Measurements from ENCODE around the gene TBL1X. TPM values are rescaled to one million over a fixed set of nuclear protein-coding genes. Genes with fewer than 3 reads are reported as not detected.

The TBL1X gene
- total RNA-seq, 5 donors from 2014 or later (not counting 1 experiment from before 2014, with no cell fraction given): 21.0 to 50.8 (median 40.5) TPM

DNA sequence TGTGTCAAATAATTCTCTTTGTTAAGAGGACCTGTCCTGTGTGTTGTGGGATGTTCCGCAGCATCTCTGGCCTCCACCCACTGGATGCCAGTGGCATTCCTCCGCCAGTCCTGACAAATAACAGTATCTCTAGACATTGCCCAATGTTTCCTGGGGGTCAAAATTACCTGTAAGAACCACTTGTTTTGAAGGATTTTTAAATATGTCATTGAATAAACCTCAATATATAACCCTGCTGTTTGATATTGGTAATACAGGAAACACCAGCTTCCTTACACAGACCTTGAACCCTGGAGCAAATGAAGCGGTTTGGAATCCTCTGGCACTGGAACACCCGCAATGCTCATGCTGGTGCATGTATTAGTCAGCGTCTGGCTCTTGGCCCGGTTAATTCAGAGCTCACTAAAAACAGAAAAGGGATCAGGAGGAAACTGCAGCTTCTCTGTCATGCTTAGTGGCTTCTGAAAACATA is 101.3 kb downstream of the TBL1X start:
- no peaks in the 10 kb centered on the region for H3K9me3 Mint-ChIP-seq
- H3K36me3 ChIP-seq (ENCODE audit: control insufficient read depth in 2 of 2, extremely low read depth in 1 of 2, insufficient read depth in 1 of 2, low read length in 1 of 2): no peaks in the 10 kb centered on the region
- peak overlapping the region in 2 of 3 donors; percentile 40 to 61 for H3K4me3 Mint-ChIP-seq
- ChIA-PET CTCF (interaction anchor here in 1 of 2 donors (0.7 kb wide), 1 partner anchor 10 kb away, joined by 4 read pairs; no protein-coding TSS in a partner anchor), POLR2A (no interaction called here)
- H3K27ac Mint-ChIP-seq: peak overlapping the region; percentile 44 to 67
- peak in 2 of 35 experiments; percentile 11 to 16 for DNase-seq
- peak in 3 of 4 experiments; percentile 38 to 57 (median 53) for ATAC-seq (replicated peaks in 1 of 4)
- no peak overlapping the region for H3K27ac ChIP-seq (ENCODE audit: low read length)
- H3K4me1 ChIP-seq (ENCODE audit: control insufficient read depth in 1 of 2, extremely low read depth in 1 of 2, insufficient read depth in 2 of 2, low read length in 2 of 2): peaks cover 7 to 36% of the 10 kb centered on the region in 2 experiments
- H3K4me1 Mint-ChIP-seq: peaks cover 10 to 17% (median 15%) of the 10 kb centered on the region in 3 donors
- no peaks in the 10 kb centered on the region for H3K27me3 Mint-ChIP-seq
- no peaks in the 10 kb centered on the region for H3K27me3 ChIP-seq (replicated peaks in 1 of 2; ENCODE audit: control insufficient read depth in 2 of 2, extremely low read depth in 1 of 2, insufficient read depth in 2 of 2, low read length in 1 of 2)
- no CpG with 5 or more reads among the region's 6 CpGs for WGBS (ENCODE audit: insufficient coverage)
- no peak overlapping the region for H3K4me3 ChIP-seq (ENCODE audit: control insufficient read depth in 1 of 2, extremely low read depth in 1 of 2, low read length in 1 of 2)
- H3K36me3 Mint-ChIP-seq: peaks cover 15% of the 10 kb centered on the region
- H3K9me3 ChIP-seq: no peaks in the 10 kb centered on the region

DNA sequence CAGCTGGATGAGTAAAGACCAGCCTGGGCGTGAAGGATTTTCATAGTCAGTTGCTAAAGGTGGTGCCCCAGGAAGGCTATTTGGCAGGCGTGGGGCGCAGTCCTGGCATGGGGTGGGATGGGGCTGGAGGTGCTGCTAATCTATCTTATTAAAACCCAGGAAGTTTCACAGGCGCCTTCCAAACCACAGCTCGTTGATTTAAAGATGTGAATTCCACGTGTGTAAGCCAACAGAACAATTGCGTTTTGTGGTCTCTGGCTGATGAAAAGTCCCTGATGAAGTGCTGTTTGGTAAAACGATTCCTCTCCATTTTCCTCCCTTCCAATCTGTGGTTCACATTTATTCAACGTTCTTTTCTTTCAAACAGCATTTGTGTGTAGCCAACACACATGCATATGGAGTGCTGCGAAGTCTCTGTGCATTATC is 105.0 kb downstream of the TBL1X start:
- Histone ChIP-seq H3K27ac (ENCODE audit: low read length) (no peak overlapping the region), H3K4me3 (ENCODE audit: control insufficient read depth in 1 of 2, extremely low read depth in 1 of 2, low read length in 1 of 2) (no peak overlapping the region), H3K4me1 (ENCODE audit: control insufficient read depth in 1 of 2, extremely low read depth in 1 of 2, insufficient read depth in 2 of 2, low read length in 2 of 2) (peaks cover 7 to 46% of the 10 kb centered on the region in 2 experiments), H3K9me3 (no peaks in the 10 kb centered on the region), H3K36me3 (ENCODE audit: control insufficient read depth in 2 of 2, extremely low read depth in 1 of 2, insufficient read depth in 1 of 2, low read length in 1 of 2) (no peaks in the 10 kb centered on the region), H3K27me3 (replicated peaks in 1 of 2; ENCODE audit: control insufficient read depth in 2 of 2, extremely low read depth in 1 of 2, insufficient read depth in 2 of 2, low read length in 1 of 2) (no peaks in the 10 kb centered on the region)
- peaks cover 13 to 26% (median 23%) of the 10 kb centered on the region in 3 donors for H3K4me1 Mint-ChIP-seq
- H3K27me3 Mint-ChIP-seq: peaks cover 0 to 5% of the 10 kb centered on the region in 2 donors
- ATAC-seq (replicated peaks in 1 of 4) (no peak), DNase-seq (no peak)
- ChIA-PET POLR2A (interaction anchor here in 1 of 2 donors (0.5 kb wide), 1 partner anchor 60 kb away, joined by 4 read pairs; no protein-coding TSS in a partner anchor), CTCF (no interaction called here)
- no CpG with 5 or more reads among the region's 10 CpGs for WGBS (ENCODE audit: insufficient coverage)
- H3K4me3 Mint-ChIP-seq: no peak overlapping the region
- no peaks in the 10 kb centered on the region for H3K9me3 Mint-ChIP-seq
- peaks cover 10% of the 10 kb centered on the region for H3K36me3 Mint-ChIP-seq
- no peak overlapping the region for H3K27ac Mint-ChIP-seq

GRCh38 chrX:9573282-9574106 is 108.6 kb downstream of the TBL1X start:
- CTCF ChIA-PET: no interaction called here
- Histone ChIP-seq H3K9me3 (no peaks in the 10 kb centered on the region), H3K27ac (ENCODE audit: low read length) (no peak overlapping the region), H3K4me1 (ENCODE audit: control insufficient read depth in 1 of 2, extremely low read depth in 1 of 2, insufficient read depth in 2 of 2, low read length in 2 of 2) (peaks cover 0 to 22% of the 10 kb centered on the region in 2 experiments), H3K36me3 (ENCODE audit: control insufficient read depth in 2 of 2, extremely low read depth in 1 of 2, insufficient read depth in 1 of 2, low read length in 1 of 2) (no peaks in the 10 kb centered on the region), H3K27me3 (replicated peaks in 1 of 2; ENCODE audit: control insufficient read depth in 2 of 2, extremely low read depth in 1 of 2, insufficient read depth in 2 of 2, low read length in 1 of 2) (no peaks in the 10 kb centered on the region), H3K4me3 (ENCODE audit: control insufficient read depth in 1 of 2, extremely low read depth in 1 of 2, low read length in 1 of 2) (no peak overlapping the region)
- peaks cover 0 to 5% of the 10 kb centered on the region in 2 donors for H3K27me3 Mint-ChIP-seq
- H3K27ac Mint-ChIP-seq: no peak overlapping the region
- H3K4me1 Mint-ChIP-seq: peaks cover 17 to 39% (median 27%) of the 10 kb centered on the region in 3 donors
- no CpG with 5 or more reads among the region's 12 CpGs for WGBS (ENCODE audit: insufficient coverage)
- POLR2A ChIA-PET: no interaction called here
- no peak for DNase-seq
- no peak overlapping the region for H3K4me3 Mint-ChIP-seq
- ATAC-seq (replicated peaks in 1 of 4): no peak
- peaks cover 18% of the 10 kb centered on the region for H3K36me3 Mint-ChIP-seq
- no peaks in the 10 kb centered on the region for H3K9me3 Mint-ChIP-seq

DNA sequence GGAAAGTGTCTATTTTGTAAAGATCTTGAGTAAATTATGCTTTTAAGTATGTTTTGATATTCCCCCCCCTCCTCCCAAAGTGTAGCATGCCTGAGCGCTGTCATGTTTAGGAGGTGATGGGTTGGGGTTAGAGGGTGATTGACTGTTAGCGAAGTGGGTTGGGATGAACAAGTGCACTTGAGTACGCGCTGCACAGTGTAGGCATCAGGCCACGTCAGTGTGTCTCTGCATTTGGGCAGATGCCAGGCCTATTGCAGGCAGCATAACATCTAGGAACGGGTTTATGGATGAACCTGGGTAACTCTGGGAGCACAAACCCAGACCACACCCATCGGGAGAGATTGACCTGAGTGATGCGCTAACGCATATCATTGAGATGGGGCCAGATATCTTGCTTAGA is 111.2 kb downstream of the TBL1X start:
- Histone ChIP-seq H3K27ac (ENCODE audit: low read length) (no peak overlapping the region), H3K36me3 (ENCODE audit: control insufficient read depth in 2 of 2, extremely low read depth in 1 of 2, insufficient read depth in 1 of 2, low read length in 1 of 2) (no peaks in the 10 kb centered on the region), H3K4me1 (ENCODE audit: control insufficient read depth in 1 of 2, extremely low read depth in 1 of 2, insufficient read depth in 2 of 2, low read length in 2 of 2) (peaks cover 0 to 9% of the 10 kb centered on the region in 2 experiments), H3K4me3 (ENCODE audit: control insufficient read depth in 1 of 2, extremely low read depth in 1 of 2, low read length in 1 of 2) (no peak overlapping the region), H3K9me3 (no peaks in the 10 kb centered on the region), H3K27me3 (replicated peaks in 1 of 2; ENCODE audit: control insufficient read depth in 2 of 2, extremely low read depth in 1 of 2, insufficient read depth in 2 of 2, low read length in 1 of 2) (no peaks in the 10 kb centered on the region)
- H3K27me3 Mint-ChIP-seq: peaks cover 0 to 5% of the 10 kb centered on the region in 2 donors
- no peak overlapping the region for H3K4me3 Mint-ChIP-seq
- no peak overlapping the region for H3K27ac Mint-ChIP-seq
- ChIA-PET CTCF (interaction anchor here in 1 of 2 donors (1.1 kb wide), 1 partner anchor 10 kb away, joined by 4 read pairs; no protein-coding TSS in a partner anchor), POLR2A (interaction anchor here in 1 of 2 donors (0.6 kb wide), 1 partner anchor 125 kb away, joined by 8 read pairs; no protein-coding TSS in a partner anchor)
- no peak for ATAC-seq (replicated peaks in 1 of 4)
- H3K4me1 Mint-ChIP-seq: peaks cover 27 to 52% (median 35%) of the 10 kb centered on the region in 3 donors
- no peak for DNase-seq
- H3K9me3 Mint-ChIP-seq: no peaks in the 10 kb centered on the region
- peaks cover 20% of the 10 kb centered on the region for H3K36me3 Mint-ChIP-seq
- 94% methylated on average over 2 of the region's 9 CpGs for WGBS (ENCODE audit: insufficient coverage)

DNA sequence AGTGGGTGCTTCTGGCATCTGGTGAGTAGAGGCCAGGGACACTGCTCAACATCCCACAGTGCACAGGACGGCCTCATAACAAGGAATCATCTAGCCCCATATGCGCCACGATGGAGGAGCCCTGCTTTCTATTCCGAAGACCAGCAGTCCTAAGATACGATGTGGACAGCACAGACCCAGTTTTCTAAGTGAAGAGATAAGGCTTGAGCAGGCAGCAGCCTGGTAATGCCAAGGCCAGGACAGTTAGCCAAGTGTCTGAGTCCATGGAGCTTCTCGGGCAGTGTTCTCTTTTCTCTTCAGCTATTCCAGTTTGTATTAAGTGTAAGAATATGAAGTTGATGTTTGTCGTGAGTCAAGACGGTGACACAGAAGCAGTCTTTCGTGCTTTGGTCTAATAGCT is 112.7 kb downstream of the TBL1X start:
- Mint-ChIP-seq H3K4me3 (no peak overlapping the region), H3K9me3 (no peaks in the 10 kb centered on the region), H3K27ac (no peak overlapping the region), H3K36me3 (peaks cover 16% of the 10 kb centered on the region), H3K4me1 (peaks cover 17 to 51% (median 21%) of the 10 kb centered on the region in 3 donors), H3K27me3 (peaks cover 0 to 2% of the 10 kb centered on the region in 2 donors)
- Histone ChIP-seq H3K9me3 (no peaks in the 10 kb centered on the region), H3K4me1 (ENCODE audit: control insufficient read depth in 1 of 2, extremely low read depth in 1 of 2, insufficient read depth in 2 of 2, low read length in 2 of 2) (peaks cover 0 to 9% of the 10 kb centered on the region in 2 experiments), H3K27me3 (replicated peaks in 1 of 2; ENCODE audit: control insufficient read depth in 2 of 2, extremely low read depth in 1 of 2, insufficient read depth in 2 of 2, low read length in 1 of 2) (no peaks in the 10 kb centered on the region), H3K36me3 (ENCODE audit: control insufficient read depth in 2 of 2, extremely low read depth in 1 of 2, insufficient read depth in 1 of 2, low read length in 1 of 2) (no peaks in the 10 kb centered on the region), H3K4me3 (ENCODE audit: control insufficient read depth in 1 of 2, extremely low read depth in 1 of 2, low read length in 1 of 2) (no peak overlapping the region), H3K27ac (ENCODE audit: low read length) (no peak overlapping the region)
- POLR2A ChIA-PET: no interaction called here
- ATAC-seq (replicated peaks in 1 of 4) (no peak), DNase-seq (no peak)
- CTCF ChIA-PET: no interaction called here
- 100% methylated on average over 5 of the region's 9 CpGs for WGBS (ENCODE audit: insufficient coverage)

DNA sequence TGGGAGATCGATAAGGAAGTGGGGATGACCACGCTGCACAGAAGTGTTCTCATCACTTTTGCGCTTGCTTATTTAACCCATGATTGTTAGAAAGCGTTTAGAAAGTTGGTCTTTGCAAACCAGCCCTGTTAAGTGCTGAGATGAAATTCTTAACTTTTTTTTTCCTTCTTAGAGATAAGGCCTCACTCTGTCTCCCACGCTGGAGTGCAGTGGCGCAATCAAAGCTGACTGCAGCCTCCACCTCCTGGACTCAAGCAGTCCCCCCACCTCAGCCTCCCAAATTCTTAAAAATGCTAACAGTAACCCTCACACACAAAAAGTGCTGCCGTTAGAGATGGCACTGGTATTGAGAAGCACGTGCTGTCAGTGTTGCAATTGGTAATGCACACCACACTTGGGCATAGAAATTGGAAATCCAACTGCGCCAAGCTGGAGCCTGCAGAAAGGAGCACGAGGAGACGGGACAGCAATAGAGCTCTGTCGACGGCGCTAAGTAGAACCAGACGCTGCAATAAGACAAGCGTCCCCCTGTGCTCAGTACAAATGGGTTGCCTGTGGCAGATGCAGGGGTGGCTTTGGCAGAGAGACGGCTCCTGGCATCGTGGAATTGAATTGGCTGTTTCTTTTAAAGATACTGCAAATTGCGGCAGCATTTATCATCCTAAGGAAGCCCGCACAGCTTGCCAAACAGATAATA is 113.4 kb downstream of the TBL1X start:
- WGBS (ENCODE audit: insufficient coverage): 98% methylated on average over 10 of the region's 20 CpGs

More for the DNA sequence above, 113.4 kb downstream of the TBL1X start:
- H3K36me3 Mint-ChIP-seq: peaks cover 16% of the 10 kb centered on the region
- ATAC-seq (replicated peaks in 1 of 4): no peak
- H3K27ac Mint-ChIP-seq: no peak overlapping the region
- Histone ChIP-seq H3K36me3 (ENCODE audit: control insufficient read depth in 2 of 2, extremely low read depth in 1 of 2, insufficient read depth in 1 of 2, low read length in 1 of 2) (no peaks in the 10 kb centered on the region), H3K27ac (ENCODE audit: low read length) (no peak overlapping the region), H3K9me3 (no peaks in the 10 kb centered on the region), H3K4me3 (ENCODE audit: control insufficient read depth in 1 of 2, extremely low read depth in 1 of 2, low read length in 1 of 2) (no peak overlapping the region), H3K27me3 (replicated peaks in 1 of 2; ENCODE audit: control insufficient read depth in 2 of 2, extremely low read depth in 1 of 2, insufficient read depth in 2 of 2, low read length in 1 of 2) (no peaks in the 10 kb centered on the region), H3K4me1 (ENCODE audit: control insufficient read depth in 1 of 2, extremely low read depth in 1 of 2, insufficient read depth in 2 of 2, low read length in 2 of 2) (peaks cover 0 to 7% of the 10 kb centered on the region in 2 experiments)
- H3K4me1 Mint-ChIP-seq: peaks cover 15 to 46% (median 16%) of the 10 kb centered on the region in 3 donors
- ChIA-PET POLR2A (no interaction called here), CTCF (no interaction called here)
- no peaks in the 10 kb centered on the region for H3K9me3 Mint-ChIP-seq
- H3K4me3 Mint-ChIP-seq: no peak overlapping the region
- no peaks in the 10 kb centered on the region for H3K27me3 Mint-ChIP-seq
- DNase-seq: no peak

All from T-cell (primary cell).